Measurements from ENCODE around the gene ACTR10. TPM values are rescaled to one million over a fixed set of nuclear protein-coding genes. Genes with fewer than 3 reads are reported as not detected.

Gene ACTR10
- 43.9 to 55.5 TPM (median 47.4 TPM) in 5 replicates for total RNA-seq (2022; extraction: Qiagen RNA extraction; ENCODE audit: low read depth)

GRCh38 chr14:58199726-58200479 is at the start of gene ACTR10:
Gene ACTR10, plus strand, starts transcription at chr14:58200149. Its CDS starts 69 bp downstream, at chr14:58200218.

GRCh38 chr14:58152014-58152857 is 47.7 kb upstream of the ACTR10 start, which contains the start of gene ARMH4:
Gene ARMH4, minus strand, starts transcription at chr14:58152213. Its CDS starts 12,855 bp downstream, at chr14:58139358.

GRCh38 chr14:58244556-58245387 is 44.8 kb downstream of the ACTR10 start, which contains the start of gene PSMA3:
Gene PSMA3, plus strand, starts transcription at chr14:58244843. Its CDS starts 78 bp downstream, at chr14:58244921.

Other genes starting within 250 kb of the ACTR10 start
- 0.49 to 1.8 TPM (median 0.79 TPM) in 5 replicates for gene ARMH4, start 47.9 kb upstream of the ACTR10 start, total RNA-seq (2022; extraction: Qiagen RNA extraction; ENCODE audit: low read depth)
- gene PSMA3, start 44.7 kb downstream of the ACTR10 start, total RNA-seq (2022; extraction: Qiagen RNA extraction; ENCODE audit: low read depth), result 187 to 247 TPM (median 210 TPM) in 5 replicates
- gene ARID4A, start 98.4 kb downstream of the ACTR10 start, total RNA-seq (2022; extraction: Qiagen RNA extraction; ENCODE audit: low read depth), result 3.6 to 7.1 TPM (median 5.9 TPM) in 5 replicates
- not detected in 5 replicates for gene TOMM20L, start 195.8 kb downstream of the ACTR10 start, total RNA-seq (2022; extraction: Qiagen RNA extraction; ENCODE audit: low read depth)
- gene TIMM9, start 227.4 kb downstream of the ACTR10 start, total RNA-seq (2022; extraction: Qiagen RNA extraction; ENCODE audit: low read depth), result 68.8 to 87.3 TPM (median 72.1 TPM) in 5 replicates
- 8.8 to 11.8 TPM (median 10.9 TPM) in 5 replicates for gene KIAA0586, start 227.6 kb downstream of the ACTR10 start, total RNA-seq (2022; extraction: Qiagen RNA extraction; ENCODE audit: low read depth)